PFSK-1 (cell line): ENCODE measurements around the gene USP2.

ENCODE experiments used
- POLR2AphosphoS5 ChIP-seq: IDR thresholded peaks from 2 replicates; pipeline ENCODE4 v1.6.1; 2012; ENCODE audit warnings: low read depth, mild to moderate bottlenecking, control low read depth, low read length, moderate library complexity
- REST ChIP-seq, 2 experiments: IDR thresholded peaks; 2 replicates each; pipeline versions ENCODE4 v1.6.1 to v1.8.0; 2011 to 2012; ENCODE audit warnings: low read depth in 2 of 2, low read length in 2 of 2, control low read depth in 1 of 2, inconsistent platforms in 1 of 2, mild to moderate bottlenecking in 1 of 2, moderate library complexity in 1 of 2; ENCODE audit not compliant: insufficient read depth in 1 of 2
- SIN3A ChIP-seq: IDR thresholded peaks from 2 replicates; pipeline ENCODE4 v1.6.1; 2012; ENCODE audit warnings: mild to moderate bottlenecking, low read length, moderate library complexity, borderline replicate concordance; ENCODE audit not compliant: insufficient read depth
- TAF1 ChIP-seq: IDR thresholded peaks from 2 replicates; pipeline ENCODE4 v1.6.1; 2012; ENCODE audit warnings: low read length, control low read depth, borderline replicate concordance; ENCODE audit not compliant: insufficient read depth

- TF ChIP-seq TAF1 (no peak), POLR2AphosphoS5 (no peak), REST (IDR thresholded peaks at IDR 0.05; ENCODE audit: insufficient read depth in 1 of 2, low read depth in 2 of 2, low read length in 2 of 2) (no peak), SIN3A (no peak)
Observed at GRCh38 chr11:119315131-119316015, 66.1 kb downstream of the USP2 start.
